Superior temporal gyrus (tissue), 1 donor: ENCODE results near the gene NOL3.

Experiments
- DNase-seq: peaks from one replicate; pipeline ENCODE4 v3.0.0-alpha.2; 2016; ENCODE audit errors: extremely low spot score

The NOL3 gene

DNA sequence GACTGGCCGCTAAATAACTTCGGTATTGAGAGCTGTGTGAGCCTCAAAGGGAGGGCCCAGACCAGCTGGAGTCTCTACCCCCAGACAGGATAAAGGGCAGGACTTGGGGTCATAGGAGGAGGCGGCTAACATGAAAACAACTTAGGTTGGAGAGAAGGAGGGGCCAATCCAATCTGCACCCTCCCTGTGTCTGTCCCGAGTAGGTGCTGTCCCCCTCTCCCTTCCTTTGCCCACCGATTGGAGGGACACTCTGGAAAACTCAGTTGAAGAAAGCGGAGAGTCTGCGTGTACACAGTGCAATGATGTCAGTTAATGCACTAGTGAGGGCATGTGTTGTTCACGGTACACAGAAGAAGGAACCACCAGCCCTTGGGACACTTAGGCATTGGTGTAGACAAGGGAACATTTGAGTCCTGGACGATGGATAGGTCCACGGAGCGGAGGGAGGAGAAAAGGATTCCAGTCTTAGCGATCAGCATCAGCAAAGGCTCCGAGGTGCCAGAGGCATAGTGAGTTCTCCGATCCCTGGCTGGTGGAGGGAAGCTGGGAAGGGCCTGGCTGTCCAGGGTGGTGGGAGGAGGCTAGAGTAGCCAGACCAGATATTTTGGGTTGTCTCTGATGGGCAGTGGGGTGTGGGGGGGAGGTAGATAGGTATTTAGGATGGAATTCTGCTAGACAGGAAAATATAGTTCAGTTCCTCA, 761 bp downstream of the NOL3 start:
- no peak for DNase-seq

GRCh38 chr16:67173323-67173722, 3.0 kb downstream of the NOL3 start:
- no peak for DNase-seq

DNA sequence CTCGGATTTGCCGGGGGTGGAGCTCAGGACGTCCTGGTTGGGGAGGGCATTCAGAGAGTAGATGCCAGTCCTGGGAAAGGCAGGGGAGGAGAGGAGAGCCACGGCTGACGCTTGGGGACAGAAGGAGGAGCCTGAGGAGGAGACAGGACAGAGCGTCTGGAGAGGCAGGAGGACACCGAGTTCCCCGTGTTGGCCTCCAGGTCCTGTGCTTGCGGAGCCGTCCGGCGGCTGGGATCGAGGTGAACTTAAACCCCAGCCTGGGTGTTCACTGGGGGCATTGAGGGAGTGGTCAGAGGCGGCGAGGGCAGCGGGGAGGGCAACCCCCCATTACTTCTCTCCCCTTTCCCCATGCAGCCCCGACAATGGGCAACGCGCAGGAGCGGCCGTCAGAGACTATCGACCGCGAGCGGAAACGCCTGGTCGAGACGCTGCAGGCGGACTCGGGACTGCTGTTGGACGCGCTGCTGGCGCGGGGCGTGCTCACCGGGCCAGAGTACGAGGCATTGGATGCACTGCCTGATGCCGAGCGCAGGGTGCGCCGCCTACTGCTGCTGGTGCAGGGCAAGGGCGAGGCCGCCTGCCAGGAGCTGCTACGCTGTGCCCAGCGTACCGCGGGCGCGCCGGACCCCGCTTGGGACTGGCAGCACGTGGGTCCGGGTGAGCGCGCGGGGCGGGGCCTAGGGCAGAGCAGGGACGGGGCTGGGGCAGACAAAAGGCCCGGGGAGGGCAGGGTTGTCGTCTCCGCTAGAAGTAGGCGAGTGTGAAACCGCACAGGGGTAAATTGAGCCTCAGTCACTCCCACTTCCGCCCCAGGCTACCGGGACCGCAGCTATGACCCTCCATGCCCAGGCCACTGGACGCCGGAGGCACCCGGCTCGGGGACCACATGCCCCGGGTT, 3.7 kb downstream of the NOL3 start:
- peak; percentile 73 for DNase-seq

- DNase-seq: no peak
Observed at GRCh38 chr16:67174706-67175231, 4.4 kb downstream of the NOL3 start.

DNA sequence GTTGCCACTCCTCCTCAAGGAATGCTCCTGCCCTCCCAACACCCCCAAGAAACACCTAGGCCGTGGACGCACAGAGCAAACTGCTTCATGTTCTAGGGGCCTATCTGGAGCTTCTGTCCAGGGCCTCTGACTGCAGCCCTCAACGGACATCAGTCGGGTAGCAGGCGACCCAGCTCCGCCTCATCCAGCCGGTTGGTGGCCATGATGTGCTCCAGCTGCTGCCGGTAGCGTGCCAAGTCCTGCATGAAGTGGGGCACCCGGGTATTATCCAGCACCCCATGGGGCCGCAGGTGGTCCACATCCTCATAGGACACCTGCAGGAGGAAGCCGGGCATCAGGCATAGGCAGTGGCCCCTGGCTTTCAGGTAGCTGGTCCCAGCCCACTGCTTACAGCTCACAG, 6.3 kb downstream of the NOL3 start:
- DNase-seq: no peak

DNA sequence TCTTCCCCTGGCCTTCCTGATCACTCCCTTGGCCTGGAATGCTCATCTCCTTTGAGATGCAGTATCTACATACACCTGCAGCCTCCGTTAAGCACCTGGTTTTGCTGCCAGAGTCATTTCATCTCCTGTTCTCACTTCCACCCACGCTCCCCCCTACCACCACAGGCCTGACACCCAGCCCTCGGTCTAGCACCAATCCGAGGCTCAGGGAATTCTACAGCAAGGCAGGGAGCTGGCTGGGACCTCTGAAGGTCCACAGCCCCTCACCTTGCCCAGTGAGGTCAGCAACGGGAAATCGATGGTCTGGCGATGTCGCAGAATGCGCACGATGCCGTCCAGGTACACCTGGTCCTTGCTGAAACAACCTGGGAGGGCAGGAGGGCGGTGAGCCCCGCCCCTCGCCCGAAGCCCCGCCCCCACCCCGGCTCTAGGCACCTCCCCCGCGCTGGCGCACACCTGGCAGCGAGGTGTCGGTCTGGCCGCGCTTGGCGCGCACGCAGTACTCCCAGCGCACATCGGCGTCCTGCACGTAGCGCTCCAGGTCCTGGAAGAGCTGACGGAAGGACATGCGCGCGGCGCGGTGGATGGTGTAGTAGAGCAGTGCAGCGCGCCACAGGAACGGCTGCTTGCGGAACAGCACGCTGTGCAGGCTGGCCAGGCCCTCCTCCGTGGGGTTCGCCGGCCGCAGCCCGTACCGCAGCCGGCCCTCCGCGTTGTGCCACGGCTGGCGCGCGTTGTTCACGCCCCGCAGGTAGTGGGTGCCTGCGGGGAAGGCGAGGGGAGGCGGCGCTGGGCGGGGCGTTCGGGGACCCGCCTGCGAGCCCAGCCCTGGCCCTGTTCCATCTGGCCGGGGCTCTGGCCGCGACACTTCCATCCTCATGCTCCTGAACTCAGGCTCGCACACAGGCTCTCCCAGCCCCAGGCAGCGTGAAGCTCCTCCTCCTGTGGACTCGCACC, 7.7 kb downstream of the NOL3 start:
- DNase-seq: no peak

- DNase-seq: no peak
Observed at GRCh38 chr16:67179421-67180080, 9.2 kb downstream of the NOL3 start.

- DNase-seq: no peak
Observed at GRCh38 chr16:67180166-67180565, 9.8 kb downstream of the NOL3 start.

DNA sequence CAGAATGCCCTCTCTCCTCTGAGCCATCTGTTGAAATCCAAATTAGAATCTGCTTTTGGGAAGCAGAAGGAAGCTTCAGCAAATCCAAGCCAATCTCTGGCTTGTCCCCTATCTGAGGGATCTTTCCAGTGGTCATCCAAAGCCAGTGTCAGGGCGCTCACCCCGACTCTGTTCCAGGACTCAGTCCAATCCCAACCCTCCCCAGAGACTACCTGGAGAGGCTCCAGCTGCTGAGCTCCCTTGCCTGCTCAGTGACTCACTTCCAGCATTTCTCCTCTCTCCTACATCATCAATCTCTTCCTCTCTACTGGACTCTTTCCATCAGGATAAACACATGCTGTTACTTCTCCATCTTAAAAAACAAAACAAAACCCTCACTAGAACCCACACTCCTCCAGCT, 11.0 kb downstream of the NOL3 start:
- peak; percentile 28 for DNase-seq

GRCh38 chr16:67182288-67182687, 11.9 kb downstream of the NOL3 start:
- DNase-seq: no peak

GRCh38 chr16:67183284-67183626, 12.9 kb downstream of the NOL3 start:
- no peak for DNase-seq

GRCh38 chr16:67183627-67184452, 13.5 kb downstream of the NOL3 start, which contains the start of gene MATCAP1:
MATCAP1 (minus strand) TSS chr16:67183963; CDS start chr16:67180610, 3,353 bp downstream.
- DNase-seq: peak; percentile 97

GRCh38 chr16:67184453-67184994, 14.2 kb downstream of the NOL3 start:
- DNase-seq: no peak

- peak; percentile 81 for DNase-seq
Observed at GRCh38 chr16:67184995-67185650, 14.8 kb downstream of the NOL3 start.

DNA sequence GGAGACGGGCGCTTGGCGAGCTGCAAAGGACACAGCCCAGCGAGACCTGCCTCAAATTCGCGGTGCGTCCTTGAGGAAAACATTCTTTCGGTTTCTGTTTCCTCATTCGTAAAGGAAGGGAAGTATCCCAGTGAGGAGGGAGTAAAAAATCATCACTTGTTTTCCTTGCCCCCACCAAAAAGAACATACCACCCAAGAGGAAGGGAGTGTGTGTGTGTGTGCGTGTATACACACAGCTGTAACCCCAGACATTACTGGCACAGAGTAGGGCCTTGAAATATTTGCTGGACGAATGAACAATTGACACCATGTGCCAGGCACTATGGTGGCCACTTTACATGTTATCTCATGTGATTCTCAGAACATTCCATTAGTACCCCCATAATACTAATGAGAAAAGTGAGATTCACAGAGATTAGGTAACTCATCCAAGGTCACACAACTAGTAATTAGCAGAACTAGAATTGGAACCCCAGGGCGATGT, 15.4 kb downstream of the NOL3 start:
- DNase-seq: no peak

GRCh38 chr16:67186550-67186950, 16.2 kb downstream of the NOL3 start:
- no peak for DNase-seq

- DNase-seq: no peak
Observed at GRCh38 chr16:67187175-67187890, 17.0 kb downstream of the NOL3 start.

DNA sequence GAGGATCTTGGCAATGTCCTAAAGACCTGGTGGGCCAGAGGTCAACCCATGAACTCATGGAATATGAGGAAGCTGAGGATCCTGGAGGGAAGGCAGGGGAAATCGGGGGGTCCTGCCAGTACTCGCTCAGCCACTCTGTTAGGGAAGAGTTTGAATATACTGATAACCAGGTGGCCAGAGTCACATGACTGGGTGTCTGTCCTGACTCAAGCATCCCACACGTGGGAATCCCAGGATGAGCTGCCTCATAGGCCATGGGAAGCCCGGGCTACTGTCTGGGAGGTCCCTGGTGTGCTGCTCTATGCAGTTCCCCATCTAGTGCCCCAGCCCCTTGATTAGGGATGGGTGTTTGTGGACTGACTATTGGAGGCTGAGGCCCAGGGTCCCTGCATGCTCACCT, 18.0 kb downstream of the NOL3 start:
- DNase-seq: no peak

GRCh38 chr16:67188798-67189197, 18.5 kb downstream of the NOL3 start:
- DNase-seq: no peak
